ENCODE data around the gene PSMA7.

DNA sequence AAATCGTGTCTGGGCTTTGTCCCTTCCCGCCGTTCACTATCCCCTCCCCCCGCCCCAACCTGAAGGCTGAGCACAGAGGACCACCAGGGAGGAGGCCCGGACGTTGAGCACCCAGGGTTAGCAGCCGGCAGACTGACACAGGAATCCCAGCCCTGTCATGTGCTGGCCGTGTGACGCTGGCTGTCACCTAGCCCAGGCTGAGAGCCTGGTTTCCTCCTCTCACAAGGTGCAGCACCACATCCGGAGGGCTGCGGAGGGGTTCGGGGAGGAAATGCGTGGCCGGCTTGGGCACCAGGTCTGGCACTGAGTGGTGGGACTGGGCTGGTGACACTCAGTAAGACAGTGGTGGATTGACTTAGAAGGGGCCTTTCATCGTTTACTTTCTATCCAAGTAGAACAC, 25.5 kb downstream of the PSMA7 start:
- no peak for TF ChIP-seq POLR2A (IDR thresholded peaks at IDR 0.05)
- TF ChIP-seq, protein P1, sequence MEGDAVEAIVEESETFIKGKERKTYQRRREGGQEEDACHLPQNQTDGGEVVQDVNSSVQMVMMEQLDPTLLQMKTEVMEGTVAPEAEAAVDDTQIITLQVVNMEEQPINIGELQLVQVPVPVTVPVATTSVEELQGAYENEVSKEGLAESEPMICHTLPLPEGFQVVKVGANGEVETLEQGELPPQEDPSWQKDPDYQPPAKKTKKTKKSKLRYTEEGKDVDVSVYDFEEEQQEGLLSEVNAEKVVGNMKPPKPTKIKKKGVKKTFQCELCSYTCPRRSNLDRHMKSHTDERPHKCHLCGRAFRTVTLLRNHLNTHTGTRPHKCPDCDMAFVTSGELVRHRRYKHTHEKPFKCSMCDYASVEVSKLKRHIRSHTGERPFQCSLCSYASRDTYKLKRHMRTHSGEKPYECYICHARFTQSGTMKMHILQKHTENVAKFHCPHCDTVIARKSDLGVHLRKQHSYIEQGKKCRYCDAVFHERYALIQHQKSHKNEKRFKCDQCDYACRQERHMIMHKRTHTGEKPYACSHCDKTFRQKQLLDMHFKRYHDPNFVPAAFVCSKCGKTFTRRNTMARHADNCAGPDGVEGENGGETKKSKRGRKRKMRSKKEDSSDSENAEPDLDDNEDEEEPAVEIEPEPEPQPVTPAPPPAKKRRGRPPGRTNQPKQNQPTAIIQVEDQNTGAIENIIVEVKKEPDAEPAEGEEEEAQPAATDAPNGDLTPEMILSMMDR (IDR thresholded peaks at IDR 0.05): no peak

Data from body of pancreas (tissue), 4 donors.